GM18508 (cell line): Measurements from ENCODE around the gene PAMR1.
"Not testable (repeated sequence)": the region's sequence is repeated elsewhere in the genome, so short reads cannot be mapped to it uniquely, and the experiment has no call there.

ENCODE experiments used
- ATAC-seq: cut with Tn5 transposase; IDR thresholded peaks from one replicate; pipeline ENCODE4 v1.9.1; 2021; ENCODE audit warnings: moderate number of reproducible peaks; ENCODE audit not compliant: insufficient read depth, unreplicated experiment

Gene PAMR1

DNA sequence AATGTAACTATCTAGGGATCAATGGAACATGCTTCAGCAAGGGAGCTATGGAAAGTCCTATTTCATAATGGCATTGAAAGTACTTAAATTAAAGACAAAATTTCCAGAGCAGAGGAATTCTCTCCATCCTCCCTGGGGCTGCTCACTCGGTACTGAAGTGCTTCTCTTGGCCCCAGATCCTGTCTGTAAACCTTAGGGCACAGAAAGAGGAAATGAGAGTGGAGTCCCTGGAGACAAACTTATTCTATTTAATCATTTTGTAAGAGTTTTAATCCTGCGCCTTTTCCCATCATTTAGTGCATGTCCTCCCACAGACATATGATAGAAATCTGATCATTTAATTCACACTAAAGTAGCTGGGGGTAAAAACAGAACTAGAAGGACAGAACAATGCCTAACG lies 20.9 kb upstream of the PAMR1 start:
- no peak for ATAC-seq

DNA sequence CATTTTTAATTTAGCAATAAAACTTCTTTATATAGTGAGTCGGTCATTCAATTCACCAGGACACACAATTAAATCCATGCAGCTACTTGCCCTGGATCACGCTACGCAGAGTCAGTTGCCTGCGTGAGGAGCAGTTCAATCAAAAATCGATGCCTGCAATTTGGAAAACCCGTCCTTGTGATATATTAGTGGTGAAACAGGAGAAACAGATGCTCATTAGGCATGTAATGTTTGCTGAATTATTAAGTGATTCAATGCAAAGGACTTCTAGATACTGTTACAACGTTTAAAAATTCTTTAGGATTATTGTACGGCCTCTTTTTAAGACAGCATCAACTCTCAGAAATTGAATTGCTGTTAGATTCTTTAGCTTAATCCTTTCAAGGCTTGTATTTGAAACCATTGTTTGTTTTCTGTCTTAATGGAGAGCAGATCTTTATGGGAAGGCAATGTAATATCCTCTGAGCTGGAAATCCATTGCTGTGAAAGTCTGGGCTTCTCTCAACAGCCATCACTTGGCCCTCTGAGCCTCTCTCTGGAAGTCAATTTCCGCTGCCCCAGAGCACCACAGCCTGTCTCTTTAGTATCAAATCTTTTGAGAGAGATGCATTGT lies 20.1 kb upstream of the PAMR1 start:
- no peak for ATAC-seq

DNA sequence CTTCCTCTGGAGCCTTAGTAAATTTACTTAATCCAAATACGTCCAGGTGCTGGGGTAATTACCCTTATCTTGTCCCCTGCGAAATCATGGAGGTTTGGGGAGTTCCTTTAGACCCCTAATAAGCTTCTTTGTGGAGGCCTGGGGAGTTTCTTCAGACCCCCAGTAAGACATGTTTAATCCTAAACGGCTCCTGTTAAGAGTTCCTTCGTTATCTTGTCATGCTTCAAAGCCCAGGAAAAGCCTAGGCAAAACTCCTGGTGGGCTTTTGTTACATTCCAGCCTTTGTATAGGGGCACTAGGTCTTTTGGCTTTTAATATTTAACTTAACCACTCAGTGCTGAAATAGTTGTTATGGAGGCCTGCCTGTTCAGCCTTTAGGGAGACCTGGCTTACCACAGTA lies 18.1 kb upstream of the PAMR1 start:
- no peak for ATAC-seq

DNA sequence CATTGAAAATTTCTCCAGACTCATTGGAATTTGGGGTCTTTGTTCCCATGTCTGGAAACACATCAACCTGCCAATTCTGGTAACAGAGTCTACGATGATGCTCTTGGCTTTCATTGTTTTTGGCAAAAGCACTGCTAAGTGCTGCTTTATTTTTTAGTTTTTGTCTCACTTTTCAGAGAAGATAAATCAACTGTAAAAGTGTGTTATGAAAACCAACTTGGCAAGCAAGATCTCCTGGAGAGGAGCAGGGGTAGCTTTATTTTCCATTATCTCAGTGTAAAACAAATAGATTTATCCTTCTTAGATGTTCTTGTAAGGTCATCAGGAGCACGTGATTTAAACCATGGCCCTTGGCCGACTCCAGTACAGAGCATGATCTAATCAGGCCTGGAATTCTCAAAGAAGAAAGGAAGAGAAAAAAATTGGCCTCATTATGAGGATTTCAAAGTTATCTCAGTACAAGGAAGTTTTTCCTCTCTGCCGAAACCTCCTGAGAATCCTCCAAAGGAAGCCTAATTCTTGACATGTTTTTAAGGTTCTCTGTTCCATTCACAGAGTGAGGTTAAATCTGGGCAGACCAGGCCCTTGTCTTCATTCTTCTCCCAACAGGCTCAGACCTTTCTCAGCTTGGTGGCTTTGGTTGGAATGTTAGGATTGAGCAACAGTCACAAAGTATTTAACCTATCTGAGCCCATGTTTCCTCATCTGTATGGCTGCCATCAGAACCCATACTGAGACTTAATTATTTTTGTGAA lies 16.4 kb upstream of the PAMR1 start:
- no peak for ATAC-seq

DNA sequence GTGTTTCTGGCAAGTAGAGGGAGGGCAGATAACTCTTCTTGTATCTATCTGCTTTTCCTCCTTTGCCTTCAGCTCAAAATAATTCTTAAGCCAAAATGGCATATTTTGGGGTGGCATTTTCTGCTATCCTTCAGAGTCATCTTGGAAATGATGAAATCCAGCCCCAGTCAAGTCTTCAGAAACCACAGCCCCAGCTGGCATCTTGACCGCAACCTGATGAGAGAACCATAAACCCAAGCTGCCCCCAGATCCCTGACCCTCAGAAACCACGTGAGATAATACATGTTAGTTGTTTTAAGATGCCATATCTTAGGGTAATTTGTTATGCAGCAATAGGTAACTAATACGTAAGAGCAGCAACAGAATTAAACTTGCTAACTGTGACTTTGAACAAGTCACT lies 15.1 kb upstream of the PAMR1 start:
- no peak for ATAC-seq

DNA sequence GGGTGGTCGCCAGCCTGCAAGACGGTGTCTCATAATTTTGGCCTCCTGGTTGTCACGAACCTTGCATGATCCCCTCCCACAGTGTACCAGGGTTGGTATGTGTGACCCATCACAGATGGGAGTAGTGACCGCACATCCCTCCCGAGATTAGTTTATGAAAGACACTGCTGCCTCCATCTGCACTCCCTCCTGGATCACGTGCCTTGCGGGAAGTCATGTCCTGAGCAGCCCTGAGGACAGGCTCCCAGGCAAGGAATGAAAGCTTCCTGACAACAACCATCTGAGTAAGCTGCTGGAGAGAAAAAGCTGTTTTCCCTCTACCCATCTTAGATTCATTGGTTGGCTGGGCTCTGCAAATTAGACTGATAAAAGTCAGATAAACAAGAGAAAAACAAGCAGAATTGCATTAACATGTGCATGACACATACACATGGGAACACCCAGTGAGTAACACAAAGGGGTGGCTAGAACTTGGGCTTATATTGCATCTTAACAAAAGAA lies 14.4 kb upstream of the PAMR1 start:
- ATAC-seq: no peak

DNA sequence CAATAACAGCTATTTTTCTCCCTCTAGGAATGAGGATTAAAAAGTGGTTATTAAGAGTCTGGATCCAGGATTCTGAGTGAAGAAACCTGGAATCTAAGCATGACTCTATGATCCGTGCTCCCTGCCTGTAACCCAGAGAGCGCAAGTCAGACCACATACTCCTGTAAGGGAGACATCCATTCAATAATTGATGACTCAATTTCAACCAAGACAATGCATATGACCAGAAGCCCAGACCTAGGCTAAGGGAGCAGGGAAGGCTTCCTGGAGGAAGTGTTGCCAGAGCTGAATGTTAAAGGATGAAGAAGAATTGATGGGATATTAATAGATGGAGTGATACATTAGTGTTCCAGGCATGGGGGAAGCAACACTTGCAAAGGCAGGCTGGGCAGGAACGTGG lies 13.8 kb upstream of the PAMR1 start:
- ATAC-seq: no peak

DNA sequence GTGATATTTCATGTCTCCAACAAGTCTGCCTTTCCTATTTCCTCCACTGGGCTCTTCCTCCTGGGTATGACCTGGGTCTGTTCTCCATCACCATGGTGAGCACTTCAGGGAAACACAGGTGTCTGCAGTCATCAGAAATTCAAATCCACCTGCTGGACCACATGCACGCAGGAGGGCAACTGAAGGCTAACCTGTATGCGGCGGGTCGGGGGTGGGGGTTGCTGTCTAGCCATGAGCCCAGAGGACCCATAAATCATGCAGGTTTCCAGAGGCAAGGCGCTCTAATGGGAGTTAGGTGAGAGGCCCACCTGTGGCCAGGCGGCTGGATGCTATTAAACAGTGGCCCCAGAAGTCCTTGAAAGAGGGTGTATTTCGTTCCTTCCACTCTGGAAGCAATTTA lies 11.1 kb upstream of the PAMR1 start:
- ATAC-seq: no peak

DNA sequence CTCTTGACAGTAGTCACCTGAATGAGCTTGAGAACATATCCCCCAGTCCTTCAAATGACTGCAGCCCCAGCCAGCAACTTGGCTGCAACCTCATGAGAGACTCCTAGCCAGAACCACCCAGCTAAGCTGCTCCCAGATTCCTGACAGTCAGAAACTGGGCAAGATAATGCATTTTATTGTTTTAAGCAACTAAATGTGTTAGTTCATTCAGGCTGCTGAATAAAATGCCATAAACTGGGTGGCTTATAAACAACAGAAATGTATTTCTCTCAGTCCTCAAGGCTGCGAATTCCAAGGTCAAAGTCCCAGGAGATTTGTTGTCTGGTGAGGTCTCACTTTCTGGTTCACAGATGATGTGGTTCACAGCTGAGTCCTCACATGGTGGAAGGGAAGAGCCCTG lies 5.8 kb upstream of the PAMR1 start:
- ATAC-seq: no peak

DNA sequence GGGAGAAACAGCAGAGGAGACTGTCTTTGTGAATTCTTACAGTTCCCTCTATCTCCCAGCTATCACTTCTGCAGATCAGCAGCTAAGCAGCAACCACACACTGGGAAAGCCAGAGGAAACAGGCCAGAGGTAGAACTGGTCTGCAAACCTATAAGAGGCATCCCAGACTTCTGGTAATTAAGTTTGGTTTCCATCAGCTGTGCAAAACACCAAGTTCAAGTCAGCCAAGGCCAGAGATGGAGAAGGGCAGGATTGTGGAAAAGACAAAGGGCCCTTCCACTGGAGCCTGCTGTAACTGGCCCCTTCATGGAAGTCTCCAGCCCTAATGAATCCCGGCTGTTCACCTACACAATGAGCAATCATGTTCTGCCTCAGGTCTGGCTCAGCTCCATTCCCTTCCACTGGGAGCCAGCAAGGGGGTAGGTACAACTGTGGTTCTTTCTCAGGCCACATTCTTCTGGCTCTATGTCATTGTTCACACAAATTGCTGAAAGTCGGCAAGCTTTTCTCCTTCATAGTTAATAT lies 4.6 kb upstream of the PAMR1 start:
- no peak for ATAC-seq

DNA sequence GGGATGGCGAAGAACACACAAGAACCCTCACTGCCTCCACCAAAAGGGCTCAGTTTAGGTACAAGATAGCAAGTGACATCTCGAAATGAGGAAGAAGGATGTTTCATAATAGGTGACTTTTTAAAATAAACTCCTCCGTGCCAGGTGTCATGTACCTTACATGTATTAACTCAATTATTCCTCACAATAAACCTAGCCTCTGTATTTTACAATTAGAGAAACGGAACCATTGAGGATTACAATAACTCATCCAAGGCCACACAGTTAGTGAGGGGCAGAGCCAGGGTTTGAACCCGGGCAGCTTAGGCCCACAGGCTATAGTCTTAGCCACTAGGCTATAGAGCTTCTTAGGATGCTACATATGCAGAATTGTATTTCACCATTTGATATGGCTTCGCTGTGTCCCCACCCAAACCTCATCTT lies 965 bp upstream of the PAMR1 start:
- ATAC-seq: no peak

DNA sequence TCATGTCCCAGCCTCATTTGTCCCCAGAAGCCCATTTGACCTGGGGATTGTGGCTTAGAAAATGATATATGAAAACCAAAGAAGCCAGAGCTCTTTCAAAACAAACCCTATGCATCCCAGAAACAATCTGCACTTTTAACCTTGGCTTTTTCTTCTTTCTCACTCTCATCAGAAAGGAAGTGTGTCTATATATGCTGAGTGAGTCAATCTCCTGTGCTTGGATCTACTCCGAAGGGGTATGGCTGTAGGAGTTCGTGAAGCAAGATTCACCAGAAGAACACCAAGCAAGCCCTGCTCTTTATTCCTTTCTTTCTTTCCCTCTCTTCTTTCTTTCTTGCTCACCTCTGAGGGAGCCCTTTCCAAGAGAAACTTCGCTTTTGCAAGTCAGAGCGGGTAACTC lies 636 bp downstream of the PAMR1 start:
- no peak for ATAC-seq

DNA sequence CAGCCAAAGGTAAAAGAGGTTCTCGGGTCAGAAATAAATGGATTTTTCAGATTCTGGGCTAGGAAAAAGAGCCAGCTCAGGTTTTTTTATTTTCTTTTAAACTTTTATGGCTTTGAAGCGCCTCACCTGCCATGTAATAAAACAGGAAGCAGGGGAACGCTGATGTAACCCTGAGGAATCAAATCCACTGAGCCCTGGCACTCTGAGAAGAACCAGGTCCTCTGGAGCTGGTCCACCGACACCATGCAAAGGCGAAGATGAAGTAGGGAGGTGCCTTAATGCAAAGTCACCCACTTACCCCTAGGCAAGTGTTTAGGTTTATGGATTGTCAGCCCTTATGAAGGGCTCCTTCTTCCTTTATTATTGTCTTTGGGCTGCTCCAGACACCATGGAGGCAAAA lies 1.6 kb downstream of the PAMR1 start:
- ATAC-seq: no peak

DNA sequence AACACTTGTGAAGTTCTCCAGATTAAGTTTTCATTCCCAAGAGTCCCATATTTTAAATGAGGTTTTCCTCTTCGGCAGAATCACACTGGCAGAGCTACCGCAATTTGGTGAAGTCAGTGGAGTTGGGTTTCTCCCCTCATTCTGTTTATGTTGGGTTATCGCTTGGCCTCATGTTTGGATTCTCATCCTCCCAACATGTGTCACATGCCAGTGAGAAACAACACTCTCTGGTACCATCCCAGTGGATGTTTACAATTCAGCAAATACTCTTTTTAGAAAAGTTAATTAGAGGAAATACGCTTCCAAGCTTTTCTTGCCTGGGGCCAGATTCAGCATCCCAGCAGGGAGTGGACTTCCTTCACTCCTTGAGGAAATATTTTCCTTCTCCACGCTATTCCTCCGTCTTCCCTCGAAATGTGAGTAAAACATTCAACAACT lies 2.1 kb downstream of the PAMR1 start:
- ATAC-seq: no peak

DNA sequence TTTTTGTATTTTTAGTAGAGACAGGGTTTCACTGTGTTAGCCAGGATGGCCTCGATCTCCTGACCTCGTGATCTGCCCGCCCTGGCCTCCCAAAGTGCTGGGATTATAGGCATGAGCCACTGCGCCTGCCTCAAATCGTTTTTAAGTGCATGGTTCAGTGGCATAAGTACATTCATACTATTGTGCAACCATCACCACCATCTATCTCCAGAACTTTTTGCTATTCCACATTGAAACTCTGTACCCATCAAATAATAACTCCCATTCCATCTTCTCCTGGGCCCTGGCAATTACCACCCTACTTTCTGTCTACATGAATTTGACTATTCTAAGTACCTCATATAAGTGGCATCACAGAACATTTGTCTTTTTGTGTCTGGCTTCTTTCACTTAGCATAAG lies 3.3 kb downstream of the PAMR1 start:
- not testable (repeated sequence) for ATAC-seq

DNA sequence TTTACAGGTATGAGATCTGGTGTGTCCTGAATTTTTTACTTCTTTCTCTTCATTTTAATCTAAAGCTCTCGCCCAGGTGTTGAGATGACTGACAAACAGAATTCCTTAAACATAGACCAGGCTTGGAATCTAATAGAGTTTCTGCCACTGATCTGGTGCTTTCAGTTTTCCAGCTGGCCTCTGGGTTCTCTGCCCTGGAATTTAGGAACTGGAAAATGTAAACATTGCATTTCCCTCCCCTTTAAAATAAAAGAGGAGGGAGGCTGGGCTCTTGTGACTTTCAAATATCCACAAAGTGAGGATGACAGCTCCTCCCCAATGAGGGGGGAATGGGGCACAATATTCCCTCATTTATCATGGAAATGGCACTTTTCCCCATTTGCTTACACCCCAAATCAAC lies 5.0 kb downstream of the PAMR1 start:
- ATAC-seq: no peak

DNA sequence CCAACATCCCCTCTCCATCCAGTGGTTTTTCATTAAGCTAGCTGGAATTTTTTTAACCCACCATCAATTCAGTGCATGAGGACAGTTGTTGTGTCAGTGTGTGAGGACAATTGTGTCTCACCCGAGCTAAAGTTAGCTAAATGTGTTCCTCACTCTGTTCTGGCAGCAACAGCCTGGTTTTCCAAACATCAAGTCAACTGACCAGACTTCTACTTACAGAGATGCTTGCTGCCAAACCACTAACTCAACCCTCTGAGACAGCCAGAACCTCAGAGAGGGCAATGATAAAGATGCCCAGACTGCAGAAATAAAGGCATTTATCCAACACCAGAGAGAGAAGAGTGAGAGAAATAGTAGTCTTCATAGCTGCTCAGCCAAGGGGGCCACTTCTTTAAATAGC lies 6.7 kb downstream of the PAMR1 start:
- no peak for ATAC-seq

DNA sequence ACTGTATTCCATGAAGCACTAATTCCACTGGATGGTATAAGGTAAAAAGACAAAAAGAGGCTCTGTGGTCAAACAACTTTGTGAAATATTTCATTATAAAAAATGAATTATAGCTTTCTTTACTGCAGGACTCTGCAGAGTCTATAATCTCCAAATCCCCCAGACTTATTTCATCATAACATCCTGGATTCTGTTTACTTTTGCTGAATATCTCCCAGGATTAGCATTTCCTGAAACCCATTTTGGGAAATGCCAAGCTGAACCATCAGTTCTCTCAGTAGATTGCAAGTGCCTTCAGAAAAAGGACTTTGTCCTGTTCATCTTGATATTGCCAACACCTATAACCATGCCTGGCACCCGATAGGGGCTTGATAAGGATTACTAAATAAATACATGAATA lies 7.9 kb downstream of the PAMR1 start:
- no peak for ATAC-seq

DNA sequence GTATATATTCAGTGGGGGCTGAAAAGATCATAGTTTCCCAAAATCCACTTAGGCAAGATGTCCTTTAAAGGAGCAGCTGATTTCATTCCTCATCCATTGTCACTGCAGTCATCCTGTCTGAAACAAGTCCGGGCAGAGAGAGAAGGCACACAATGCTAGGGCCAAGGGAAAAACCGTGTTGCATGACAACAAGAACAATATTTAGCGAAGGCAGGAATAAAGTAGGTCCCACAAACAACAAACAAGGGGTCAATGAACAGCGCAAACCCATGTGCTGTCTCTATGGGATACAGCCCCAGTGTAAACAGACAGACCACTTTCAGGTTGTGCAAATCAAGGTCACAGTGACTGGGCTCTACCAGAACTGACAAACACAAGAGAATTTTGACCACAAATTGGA lies 9.0 kb downstream of the PAMR1 start:
- no peak for ATAC-seq

DNA sequence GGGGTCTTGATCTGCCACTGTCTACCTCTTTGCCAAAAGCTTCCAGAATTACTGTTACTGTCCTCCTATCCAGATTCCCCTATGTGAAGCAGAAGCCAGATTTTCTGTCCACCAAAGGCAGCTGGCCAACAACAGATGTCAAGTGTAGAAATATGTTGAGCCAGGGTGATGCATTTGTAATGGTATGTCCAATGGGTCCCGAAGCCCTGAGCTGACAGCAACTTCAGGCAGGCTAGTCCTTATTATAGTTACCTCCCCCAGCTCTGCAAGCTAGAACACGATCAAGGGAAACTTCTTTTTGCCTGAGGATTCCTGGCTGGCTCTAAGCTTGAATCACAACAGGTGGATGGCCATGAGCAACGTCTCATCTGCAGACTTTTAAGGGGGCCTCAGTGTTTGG lies 10.2 kb downstream of the PAMR1 start:
- ATAC-seq: no peak

DNA sequence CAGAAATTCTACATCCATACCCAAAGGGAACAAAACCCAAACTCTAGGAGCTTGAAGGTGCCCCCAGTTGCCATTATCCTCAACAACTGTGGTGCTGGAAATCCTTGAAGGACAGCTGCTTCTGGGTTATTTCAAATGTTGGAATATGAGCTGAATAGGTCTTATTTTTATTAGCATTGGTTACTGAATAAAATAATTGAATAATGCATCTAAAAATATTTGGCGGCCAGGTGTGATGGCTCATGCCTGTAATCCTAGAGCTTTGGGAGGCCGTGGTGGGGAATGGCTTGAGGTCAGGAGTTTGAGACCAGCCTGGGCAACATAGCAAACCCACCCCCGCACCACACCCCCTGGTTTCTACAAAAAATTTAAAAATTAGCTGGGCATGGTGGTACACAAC lies 10.9 kb downstream of the PAMR1 start:
- no peak for ATAC-seq

DNA sequence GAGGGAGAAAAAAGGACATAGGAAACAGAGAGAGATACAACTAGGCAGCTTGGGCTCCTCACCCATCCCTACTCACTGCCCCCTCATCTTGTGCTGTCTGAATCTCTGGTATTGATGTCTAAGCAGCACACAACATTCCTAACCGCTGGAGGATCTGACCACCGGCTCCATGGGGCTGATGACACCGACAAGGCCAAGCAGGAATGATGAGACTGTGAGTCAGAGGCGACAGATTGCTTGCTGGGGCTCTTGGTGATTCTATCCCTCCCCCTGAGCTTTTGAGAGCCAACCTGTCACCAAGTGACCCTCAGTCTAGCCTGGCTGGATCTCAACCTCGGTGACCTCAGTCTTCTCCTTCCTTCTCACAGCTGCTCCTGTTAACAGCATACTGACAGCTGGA lies 13.8 kb downstream of the PAMR1 start:
- ATAC-seq: no peak
